ENCODE results near the gene FOLR2. TPM values are rescaled to one million over a fixed set of nuclear protein-coding genes. Genes with fewer than 3 reads are reported as not detected.

FOLR2 gene
- total and polyA plus RNA-seq, 2 donors (not counting 1 experiment from before 2014, with no cell fraction given) = 1.5 to 4.7 TPM

DNA sequence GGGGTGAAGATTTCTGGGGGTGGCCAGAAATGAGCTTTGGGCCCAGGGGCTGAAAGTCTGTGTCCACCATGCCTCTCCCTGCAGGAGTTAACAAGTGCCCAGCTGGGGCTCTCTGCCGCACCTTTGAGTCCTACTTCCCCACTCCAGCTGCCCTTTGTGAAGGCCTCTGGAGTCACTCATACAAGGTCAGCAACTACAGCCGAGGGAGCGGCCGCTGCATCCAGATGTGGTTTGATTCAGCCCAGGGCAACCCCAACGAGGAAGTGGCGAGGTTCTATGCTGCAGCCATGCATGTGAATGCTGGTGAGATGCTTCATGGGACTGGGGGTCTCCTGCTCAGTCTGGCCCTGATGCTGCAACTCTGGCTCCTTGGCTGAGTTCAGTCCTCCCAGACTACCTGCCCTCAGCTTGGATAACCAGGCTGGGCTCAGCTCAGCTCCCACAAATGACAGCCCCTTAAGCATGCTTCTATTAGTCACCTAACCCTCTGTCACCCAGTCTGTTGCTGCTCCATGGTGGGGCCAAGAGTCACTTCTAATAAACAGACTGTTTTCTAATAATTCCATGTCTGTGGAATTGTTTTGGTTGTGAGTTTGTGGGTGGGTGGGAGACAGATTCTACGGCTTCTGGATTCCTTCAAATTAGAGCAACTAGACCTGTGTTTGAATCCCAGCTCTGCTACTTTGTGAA lies 4.9 kb downstream of the FOLR2 start:
- peak overlapping the region; percentile 99 for H3K4me2 ChIP-seq (replicated peaks; ENCODE audit: low read depth, low read length, poor library complexity, severe bottlenecking)

More for the DNA sequence above, 4.9 kb downstream of the FOLR2 start:
- no peaks in the 10 kb centered on the region for H3K9me3 Mint-ChIP-seq (ENCODE audit: insufficient read depth)
- 18% methylated on average over 7 of the region's 7 CpGs for WGBS (ENCODE audit: insufficient coverage)
- ChIA-PET POLR2A (no interaction called here), CTCF (interaction anchor here (1.0 to 2.3 kb wide), 4 partner anchors 15 to 78 kb away, joined by 4 to 20 read pairs (median 9); no protein-coding TSS in a partner anchor)
- Histone ChIP-seq H3K27me3 (replicated peaks in 1 of 4; ENCODE audit: control extremely low read depth in 1 of 4, control insufficient read depth in 3 of 4, insufficient read depth in 4 of 4, low read length in 3 of 4) (peaks cover 0 to under 1% (median 0%) of the 10 kb centered on the region in 4 experiments), H3K79me2 (ENCODE audit: control insufficient read depth, insufficient read depth, low read length) (peaks cover 13% of the 10 kb centered on the region), H2AFZ (ENCODE audit: insufficient read depth, low read depth, low read length, poor library complexity, severe bottlenecking) (peak overlapping the region; percentile 84), H3K27ac (ENCODE audit: low read length in 2 of 2) (peak overlapping the region; percentile 83 to 89), H3K4me1 (ENCODE audit: control insufficient read depth in 2 of 2, insufficient read depth in 2 of 2, low read length in 2 of 2) (peaks cover 39 to 56% of the 10 kb centered on the region in 2 donors), H3K4me3 (ENCODE audit: control extremely low read depth in 1 of 5, extremely low read depth in 1 of 5, insufficient read depth in 1 of 5, low read depth in 2 of 5, low read length in 4 of 5) (peak overlapping the region in 4 of 5 experiments; percentile 13 to 80 (median 30)), H4K20me1 (ENCODE audit: control insufficient read depth, insufficient read depth, low read length, poor library complexity, severe bottlenecking) (no peaks in the 10 kb centered on the region), H3K9ac (ENCODE audit: low read length) (peak overlapping the region; percentile 43), H3K9me3 (ENCODE audit: control extremely low read depth in 1 of 3, control insufficient read depth in 2 of 3, insufficient read depth in 1 of 3, low read length in 2 of 3) (no peaks in the 10 kb centered on the region), H3K36me3 (replicated peaks in 1 of 2; ENCODE audit: control extremely low read depth in 1 of 2, control insufficient read depth in 1 of 2, extremely low read depth in 1 of 2, insufficient read depth in 2 of 2, low read length in 1 of 2) (no peaks in the 10 kb centered on the region)
- no peak for ATAC-seq (ENCODE audit: low read depth)
- H3K4me1 Mint-ChIP-seq = peaks cover 60% of the 10 kb centered on the region
- DNase-seq = peak; percentile 55
- H3K27me3 Mint-ChIP-seq = peaks cover 2% of the 10 kb centered on the region
- peak overlapping the region; percentile 96 for H3K27ac Mint-ChIP-seq
- intact Hi-C loops (cut with micrococcal nuclease) = loop anchor here (2.0 to 10.0 kb wide), 9 partner anchors 77 to 1761 kb away; partner anchors contain the start of genes ARAP1, ATG16L2, CLPB and FAM168A
- H3K4me3 Mint-ChIP-seq = peak overlapping the region; percentile 93
- TF ChIP-seq, protein P1, sequence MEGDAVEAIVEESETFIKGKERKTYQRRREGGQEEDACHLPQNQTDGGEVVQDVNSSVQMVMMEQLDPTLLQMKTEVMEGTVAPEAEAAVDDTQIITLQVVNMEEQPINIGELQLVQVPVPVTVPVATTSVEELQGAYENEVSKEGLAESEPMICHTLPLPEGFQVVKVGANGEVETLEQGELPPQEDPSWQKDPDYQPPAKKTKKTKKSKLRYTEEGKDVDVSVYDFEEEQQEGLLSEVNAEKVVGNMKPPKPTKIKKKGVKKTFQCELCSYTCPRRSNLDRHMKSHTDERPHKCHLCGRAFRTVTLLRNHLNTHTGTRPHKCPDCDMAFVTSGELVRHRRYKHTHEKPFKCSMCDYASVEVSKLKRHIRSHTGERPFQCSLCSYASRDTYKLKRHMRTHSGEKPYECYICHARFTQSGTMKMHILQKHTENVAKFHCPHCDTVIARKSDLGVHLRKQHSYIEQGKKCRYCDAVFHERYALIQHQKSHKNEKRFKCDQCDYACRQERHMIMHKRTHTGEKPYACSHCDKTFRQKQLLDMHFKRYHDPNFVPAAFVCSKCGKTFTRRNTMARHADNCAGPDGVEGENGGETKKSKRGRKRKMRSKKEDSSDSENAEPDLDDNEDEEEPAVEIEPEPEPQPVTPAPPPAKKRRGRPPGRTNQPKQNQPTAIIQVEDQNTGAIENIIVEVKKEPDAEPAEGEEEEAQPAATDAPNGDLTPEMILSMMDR (IDR thresholded peaks at IDR 0.05) = no peak
- no peak for TF ChIP-seq EZH2 (IDR thresholded peaks at IDR 0.05; ENCODE audit: borderline replicate concordance, insufficient read depth, low read depth, low read length, poor library complexity, severe bottlenecking)
